ENCODE measurements around the gene CACNA1D.

Gene CACNA1D

DNA sequence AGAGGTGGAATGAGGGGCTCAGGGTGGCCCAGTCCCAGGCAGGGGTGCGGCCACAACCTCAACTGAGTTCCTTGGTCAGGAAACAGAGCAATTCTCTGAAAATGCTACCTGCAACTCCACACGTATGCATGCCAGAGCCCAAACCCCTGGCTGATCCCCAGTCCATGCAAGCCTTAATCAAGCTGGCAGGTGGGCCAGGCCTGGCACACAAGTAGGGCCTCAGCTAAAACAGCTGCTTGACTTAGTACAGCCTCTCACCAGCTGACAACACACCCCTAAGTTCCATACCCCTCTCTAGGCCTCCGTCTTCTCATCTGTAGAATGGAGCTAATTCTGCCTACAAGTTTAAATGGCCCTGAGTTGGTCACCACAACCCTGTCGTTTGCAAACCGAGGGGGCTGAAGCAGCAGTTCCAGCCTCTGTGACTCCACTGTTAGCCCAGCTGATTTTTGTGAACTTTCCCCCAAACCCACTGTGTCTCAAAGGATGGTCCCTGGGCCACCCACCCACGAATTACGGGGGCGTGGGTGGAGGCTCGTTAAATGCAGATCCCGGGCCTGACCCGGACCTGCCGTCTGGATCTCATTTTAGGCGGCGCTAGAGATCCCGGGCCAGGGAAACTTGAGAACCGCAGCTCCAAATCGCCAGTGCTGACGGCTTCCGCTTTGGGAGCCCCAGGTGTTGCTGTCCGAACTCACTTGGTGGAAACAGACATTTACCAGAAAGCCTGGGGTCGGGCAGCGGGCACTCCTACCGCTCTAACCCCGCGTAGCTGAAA is 350.9 kb downstream of the CACNA1D start:
- DNase-seq (ENCODE audit: low read depth): no peak

DNA sequence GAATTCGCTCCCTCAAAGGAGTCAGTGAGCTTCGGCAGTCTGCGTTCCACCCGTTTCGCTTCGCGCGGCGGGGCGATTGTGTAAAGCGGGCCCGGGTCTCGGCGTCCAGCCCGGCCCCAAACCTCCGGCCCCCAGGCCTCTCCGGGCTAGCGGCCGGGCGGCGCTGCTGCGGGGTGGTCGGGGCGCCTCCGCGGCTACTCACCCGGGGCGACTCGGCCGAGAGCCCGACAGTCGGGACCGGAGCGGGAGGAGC is 351.4 kb downstream of the CACNA1D start:
- DNase-seq (ENCODE audit: low read depth): no peak

DNA sequence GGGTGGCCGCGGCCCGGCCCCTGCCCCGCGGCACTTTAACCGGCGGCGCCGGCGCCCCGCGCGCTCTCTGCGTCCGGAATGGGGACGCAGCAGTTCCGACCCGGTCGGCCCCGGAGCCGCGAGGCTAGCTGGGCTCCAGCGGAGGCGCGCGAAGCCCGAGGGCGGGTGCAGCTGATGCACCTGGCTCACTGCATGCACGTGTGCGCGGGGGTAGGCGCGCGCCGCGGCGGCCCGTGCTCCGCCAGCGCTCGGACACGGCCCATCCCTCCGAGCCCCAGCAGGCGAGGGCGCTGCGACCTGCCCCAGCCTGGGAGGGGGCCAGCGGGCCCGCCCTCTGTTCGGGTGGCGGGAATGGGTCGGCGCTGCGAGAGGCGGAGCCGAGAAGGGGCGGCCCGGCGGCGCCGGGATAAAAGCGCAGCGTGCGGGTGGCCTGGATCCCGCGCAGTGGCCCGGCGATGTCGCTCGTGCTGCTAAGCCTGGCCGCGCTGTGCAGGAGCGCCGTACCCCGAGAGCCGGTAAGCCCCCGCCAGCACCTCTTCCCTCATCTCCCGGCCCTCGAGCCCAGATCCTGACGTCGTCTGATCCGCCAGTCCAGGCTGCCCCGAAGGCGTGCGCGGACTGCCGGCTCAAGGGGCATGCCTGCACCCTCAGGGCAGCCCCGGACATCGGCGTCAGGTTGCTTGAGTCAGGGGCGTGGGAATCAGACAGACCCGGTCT is 351.9 kb downstream of the CACNA1D start, which contains the start of the genes CHDH and IL17RB:
CHDH (minus strand) TSS at position 286 of the 717 bp plus-strand sequence. CDS start 22,411 bp downstream, outside the sequence.
IL17RB (plus strand) TSS at position 435 of the 717 bp plus-strand sequence; CDS start at position 456, 21 bp downstream.
- DNase-seq (ENCODE audit: low read depth): no peak

DNA sequence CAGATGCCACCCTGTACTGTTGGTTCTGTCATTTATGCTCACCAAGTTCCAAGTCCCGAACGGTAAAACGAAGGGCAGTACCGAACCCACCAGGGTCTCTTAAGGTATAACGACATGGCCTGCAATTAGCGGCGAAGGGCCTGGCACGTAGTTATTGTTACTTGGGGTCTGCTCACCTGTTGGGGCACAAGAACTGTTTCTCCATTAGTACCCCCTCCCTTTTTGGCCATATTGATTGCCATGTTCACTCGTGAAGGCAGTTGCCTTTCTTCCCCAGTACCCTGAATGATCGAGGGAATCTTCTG is 352.4 kb downstream of the CACNA1D start:
- DNase-seq (ENCODE audit: low read depth): no peak

DNA sequence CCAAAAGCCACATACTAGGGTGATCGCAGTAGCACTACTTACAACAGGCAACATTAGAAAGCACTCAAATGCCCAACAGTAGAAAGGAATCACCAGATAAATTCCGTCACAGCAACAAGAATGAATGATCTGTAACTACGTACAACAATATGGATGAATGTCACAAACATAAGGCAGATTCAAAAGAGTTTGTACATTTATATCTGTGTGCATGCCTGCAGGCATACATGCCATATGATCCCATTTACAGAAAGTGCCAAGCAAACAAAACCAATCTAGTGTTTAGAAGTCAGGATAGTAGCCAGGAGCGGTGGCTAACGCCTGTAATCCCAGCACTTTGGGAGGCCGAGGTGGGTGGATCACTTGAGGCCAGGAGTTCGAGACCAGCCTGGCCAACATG is 355.5 kb downstream of the CACNA1D start:
- DNase-seq (ENCODE audit: low read depth): no peak

DNA sequence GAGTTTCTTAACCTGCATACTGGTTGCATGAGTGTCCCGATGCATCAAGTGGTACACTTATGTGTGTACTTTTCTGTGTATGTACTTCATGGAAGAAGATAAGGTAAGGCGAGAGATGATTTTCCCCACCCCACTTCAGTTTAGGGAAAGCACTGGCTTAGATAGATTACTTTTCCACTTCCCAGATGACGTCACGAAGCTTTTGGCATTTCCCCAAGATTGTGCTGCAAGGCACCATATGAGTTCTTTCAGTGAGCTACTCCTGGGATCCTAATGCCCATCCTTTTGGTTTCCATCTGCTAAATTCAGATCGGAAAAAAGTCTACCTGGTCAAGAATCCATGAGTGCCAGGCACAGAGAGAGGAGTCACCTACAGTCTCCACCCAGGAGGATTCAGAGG is 356.5 kb downstream of the CACNA1D start:
- DNase-seq (ENCODE audit: low read depth): peak; percentile 5

DNA sequence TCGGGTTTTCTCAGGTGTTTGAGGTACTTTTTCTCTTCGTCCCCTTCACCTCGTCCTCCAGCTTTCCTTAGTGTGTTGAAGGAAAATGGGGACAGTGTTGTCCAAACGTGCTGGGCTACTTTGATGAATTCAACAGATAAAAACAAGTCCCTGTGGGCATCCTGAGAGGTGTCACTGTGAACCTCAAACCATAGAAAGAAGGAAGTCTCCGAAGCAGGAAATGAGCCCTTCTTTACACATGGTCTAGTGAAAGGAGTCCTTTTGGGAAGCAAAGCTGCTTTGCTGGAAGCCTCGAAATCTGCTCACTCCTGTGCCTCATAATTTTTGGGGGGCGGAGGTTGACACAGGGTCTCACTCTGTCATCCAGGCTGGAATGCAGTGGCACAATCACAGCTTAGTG is 362.6 kb downstream of the CACNA1D start:
- no peak for DNase-seq (ENCODE audit: low read depth)

DNA sequence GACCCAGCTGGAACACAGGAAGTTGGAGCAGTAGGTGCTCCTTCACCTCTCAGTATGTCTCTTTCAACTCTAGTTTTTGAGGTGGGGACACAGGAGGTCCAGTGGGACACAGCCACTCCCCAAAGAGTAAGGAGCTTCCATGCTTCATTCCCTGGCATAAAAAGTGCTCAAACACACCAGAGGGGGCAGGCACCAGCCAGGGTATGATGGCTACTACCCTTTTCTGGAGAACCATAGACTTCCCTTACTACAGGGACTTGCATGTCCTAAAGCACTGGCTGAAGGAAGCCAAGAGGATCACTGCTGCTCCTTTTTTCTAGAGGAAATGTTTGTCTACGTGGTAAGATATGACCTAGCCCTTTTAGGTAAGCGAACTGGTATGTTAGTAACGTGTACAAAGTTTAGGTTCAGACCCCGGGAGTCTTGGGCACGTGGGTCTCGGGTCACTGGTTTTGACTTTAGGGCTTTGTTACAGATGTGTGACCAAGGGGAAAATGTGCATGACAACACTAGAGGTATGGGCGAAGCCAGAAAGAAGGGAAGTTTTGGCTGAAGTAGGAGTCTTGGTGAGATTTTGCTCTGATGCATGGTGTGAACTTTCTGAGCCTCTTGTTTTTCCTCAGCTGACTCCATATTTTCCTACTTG is 363.8 kb downstream of the CACNA1D start:
- no peak for DNase-seq (ENCODE audit: low read depth)

DNA sequence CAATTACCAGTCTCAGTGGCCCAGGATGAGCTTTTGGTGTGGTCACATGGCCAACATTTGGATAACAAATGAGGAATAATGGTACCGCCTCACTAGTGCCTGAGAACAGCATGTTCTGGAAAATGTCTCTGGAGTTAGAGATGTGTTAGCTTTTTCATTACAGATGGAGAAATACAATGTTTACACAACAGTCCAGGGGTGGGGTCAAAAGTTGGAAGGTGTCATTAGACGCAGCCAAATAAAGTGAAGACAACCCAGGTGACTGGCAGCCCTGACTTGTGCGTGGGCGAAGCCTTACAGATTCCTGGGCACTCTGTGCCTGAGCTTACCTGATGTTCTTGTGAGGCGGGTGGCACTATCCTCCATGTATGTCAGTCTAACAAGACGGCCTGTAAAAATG is 364.8 kb downstream of the CACNA1D start:
- DNase-seq (ENCODE audit: low read depth): no peak

DNA sequence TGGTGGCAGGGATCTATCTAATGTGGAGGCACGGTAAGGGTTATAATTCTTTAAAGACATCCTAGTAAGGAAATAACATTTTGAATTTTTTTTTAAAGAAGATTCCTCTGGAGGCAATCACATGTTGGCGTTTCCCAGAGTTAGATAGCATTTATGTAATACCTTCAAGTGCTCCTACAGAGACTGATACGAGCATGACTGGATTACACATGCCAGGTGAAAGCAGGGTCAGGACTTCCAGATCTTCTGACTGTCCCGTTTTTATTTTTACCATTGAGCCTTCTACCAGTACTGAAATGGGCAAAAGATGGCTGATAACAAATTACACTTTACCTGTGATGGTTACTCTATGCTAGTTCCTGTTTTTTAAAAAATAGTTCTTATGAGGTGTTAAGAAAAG is 365.8 kb downstream of the CACNA1D start:
- DNase-seq (ENCODE audit: low read depth): no peak

DNA sequence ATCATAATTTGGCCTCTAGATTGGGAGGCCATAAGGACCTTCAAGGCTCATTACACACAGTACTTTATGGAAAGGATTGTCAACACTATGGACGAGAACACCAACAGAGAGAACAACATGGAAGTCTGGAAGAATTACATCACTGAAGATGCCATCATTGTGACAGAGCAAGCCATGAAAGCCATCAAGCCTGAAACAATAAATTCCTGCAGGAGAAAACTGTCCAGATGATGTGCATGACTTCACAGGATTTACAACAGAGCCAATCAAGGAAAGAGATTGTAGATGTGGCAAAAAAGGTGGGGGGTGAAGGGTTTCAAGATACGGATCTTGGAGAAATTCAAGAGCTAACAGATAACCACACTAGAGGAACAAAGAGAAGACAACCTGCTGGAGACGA is 367.8 kb downstream of the CACNA1D start:
- DNase-seq (ENCODE audit: low read depth): no peak

DNA sequence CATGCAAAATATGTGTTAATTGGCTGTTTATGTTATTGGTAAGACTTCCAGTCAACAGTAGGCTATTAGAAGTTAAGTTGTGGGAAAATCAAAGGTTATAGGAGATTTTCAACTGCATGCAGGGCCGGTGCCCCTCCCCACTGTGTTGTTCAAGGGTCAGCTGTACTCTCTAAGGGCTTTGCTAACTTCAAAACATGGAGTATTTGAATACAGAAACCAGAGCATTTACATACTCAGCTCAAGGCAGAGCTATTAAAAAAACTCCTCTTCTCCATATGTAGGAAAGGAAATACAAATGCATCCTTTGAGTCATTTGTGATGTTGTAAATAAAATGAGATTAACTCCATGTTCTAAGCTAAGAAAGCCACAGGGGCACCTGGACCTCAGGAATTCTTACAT is 368.7 kb downstream of the CACNA1D start:
- no peak for DNase-seq (ENCODE audit: low read depth)

All from fibroblast of the conjunctiva (primary cell).